Measurements from ENCODE around the gene OPN3.

DNA sequence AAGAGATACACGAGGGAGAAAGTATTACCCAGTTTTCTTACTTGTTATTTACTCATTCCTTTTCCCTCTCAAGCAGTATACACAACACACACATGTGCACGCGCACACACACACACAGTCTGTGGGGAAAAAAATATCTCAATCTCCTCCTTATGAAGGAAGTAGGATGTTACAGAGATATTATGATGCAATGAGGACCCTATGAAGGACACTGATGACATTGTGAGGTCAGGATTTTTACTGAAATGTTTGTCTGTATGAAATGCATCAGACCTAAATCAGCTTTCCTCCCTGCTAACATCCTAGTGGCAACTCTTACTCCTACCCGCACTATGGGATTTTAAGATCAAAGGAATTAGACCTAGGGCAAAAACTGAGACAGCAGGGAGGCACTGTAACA, 11.8 kb upstream of the OPN3 start, which contains the start of gene WDR64:
- TF ChIP-seq CTCF (IDR thresholded peaks at IDR 0.05) (no peak), POLR2A (IDR thresholded peaks at IDR 0.05) (no peak)
